ENCODE measurements around the gene ERC1. TPM values are rescaled to one million over a fixed set of nuclear protein-coding genes. Genes with fewer than 3 reads are reported as not detected.

ERC1 gene
- total RNA-seq, 2 donors from 2014 or later = 40.3 to 43.0 TPM

DNA sequence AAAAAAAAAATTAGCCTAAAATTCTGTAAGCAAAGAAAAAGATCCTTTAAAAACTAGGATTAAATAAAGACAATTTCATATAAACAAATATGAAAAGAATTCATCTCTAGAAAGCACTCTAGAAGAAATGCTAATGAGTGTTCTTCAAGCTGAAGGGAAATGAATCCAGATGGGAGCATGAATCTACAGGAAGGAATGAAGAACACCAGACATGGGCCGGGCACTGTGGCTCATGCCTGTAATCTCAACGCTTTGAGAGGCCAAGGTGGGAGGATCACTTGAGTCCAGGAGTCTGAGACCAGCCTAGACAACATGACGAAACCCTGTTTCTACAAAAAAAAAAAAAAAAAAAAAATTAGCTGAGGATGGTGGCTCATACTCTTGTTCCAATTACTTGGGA, 306.2 kb downstream of the ERC1 start:
- Histone ChIP-seq H3K4me3 (no peak overlapping the region), H3K4me1 (no peaks in the 10 kb centered on the region), H3K36me3 (peaks cover 17% of the 10 kb centered on the region), H3K27ac (no peak overlapping the region), H3K27me3 (no peaks in the 10 kb centered on the region), H3K9me3 (peaks cover 0 to 6% of the 10 kb centered on the region in 2 donors)
- TF ChIP-seq, protein P1, sequence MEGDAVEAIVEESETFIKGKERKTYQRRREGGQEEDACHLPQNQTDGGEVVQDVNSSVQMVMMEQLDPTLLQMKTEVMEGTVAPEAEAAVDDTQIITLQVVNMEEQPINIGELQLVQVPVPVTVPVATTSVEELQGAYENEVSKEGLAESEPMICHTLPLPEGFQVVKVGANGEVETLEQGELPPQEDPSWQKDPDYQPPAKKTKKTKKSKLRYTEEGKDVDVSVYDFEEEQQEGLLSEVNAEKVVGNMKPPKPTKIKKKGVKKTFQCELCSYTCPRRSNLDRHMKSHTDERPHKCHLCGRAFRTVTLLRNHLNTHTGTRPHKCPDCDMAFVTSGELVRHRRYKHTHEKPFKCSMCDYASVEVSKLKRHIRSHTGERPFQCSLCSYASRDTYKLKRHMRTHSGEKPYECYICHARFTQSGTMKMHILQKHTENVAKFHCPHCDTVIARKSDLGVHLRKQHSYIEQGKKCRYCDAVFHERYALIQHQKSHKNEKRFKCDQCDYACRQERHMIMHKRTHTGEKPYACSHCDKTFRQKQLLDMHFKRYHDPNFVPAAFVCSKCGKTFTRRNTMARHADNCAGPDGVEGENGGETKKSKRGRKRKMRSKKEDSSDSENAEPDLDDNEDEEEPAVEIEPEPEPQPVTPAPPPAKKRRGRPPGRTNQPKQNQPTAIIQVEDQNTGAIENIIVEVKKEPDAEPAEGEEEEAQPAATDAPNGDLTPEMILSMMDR (IDR thresholded peaks at IDR 0.05) = no peak
- DNase-seq (ENCODE audit: low spot score) = no peak

DNA sequence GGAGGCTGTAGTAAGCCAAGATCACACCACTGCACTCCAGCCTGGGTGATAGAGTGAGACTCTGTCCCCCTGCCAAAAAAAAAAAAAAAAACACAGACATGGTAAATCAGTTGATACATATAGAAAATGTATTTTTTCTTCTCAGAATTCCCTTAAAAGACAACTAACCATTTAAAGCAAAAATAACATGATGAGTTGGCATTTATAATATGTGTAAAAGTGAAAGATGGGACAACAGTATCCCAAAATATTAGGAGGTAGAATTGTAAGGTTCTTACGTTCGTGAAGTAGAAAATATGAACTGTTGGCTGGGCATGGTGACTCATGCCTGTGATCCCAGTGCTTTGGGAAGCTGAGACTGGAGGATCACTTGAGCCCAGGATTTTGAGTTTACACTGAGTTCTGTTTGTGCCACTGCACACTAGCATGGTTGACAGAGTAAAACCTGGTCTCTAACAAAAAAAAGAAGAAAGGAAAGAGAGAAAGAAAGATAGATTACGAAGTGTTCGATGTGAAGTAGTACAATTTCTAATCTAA, 306.7 kb downstream of the ERC1 start:
- TF ChIP-seq, protein P1 (IDR thresholded peaks at IDR 0.05) = no peak
- Histone ChIP-seq H3K9me3 (peaks cover 0 to 6% of the 10 kb centered on the region in 2 donors), H3K27ac (no peak overlapping the region), H3K27me3 (no peaks in the 10 kb centered on the region), H3K36me3 (peaks cover 17% of the 10 kb centered on the region), H3K4me1 (no peaks in the 10 kb centered on the region), H3K4me3 (no peak overlapping the region)
- no peak for DNase-seq (ENCODE audit: low spot score)

GRCh38 chr12:1300460-1300859, 309.4 kb downstream of the ERC1 start:
- peaks cover 10% of the 10 kb centered on the region for H3K36me3 ChIP-seq
- TF ChIP-seq, protein P1 (IDR thresholded peaks at IDR 0.05) = no peak
- no peak overlapping the region for H3K4me3 ChIP-seq

GRCh38 chr12:1302201-1302870, 311.3 kb downstream of the ERC1 start:
- TF ChIP-seq, protein P1 (IDR thresholded peaks at IDR 0.05) = no peak
- Histone ChIP-seq H3K4me1 (peaks cover 0 to 31% of the 10 kb centered on the region in 2 donors), H3K36me3 (peaks cover 8% of the 10 kb centered on the region), H3K27me3 (no peaks in the 10 kb centered on the region), H3K4me3 (no peak overlapping the region), H3K9me3 (peaks cover 0 to 6% of the 10 kb centered on the region in 2 donors), H3K27ac (no peak overlapping the region)
- DNase-seq (ENCODE audit: low spot score) = no peak

More at GRCh38 chr12:1300460-1300859, 309.4 kb downstream of the ERC1 start:
- H3K27ac ChIP-seq = no peak overlapping the region
- peaks cover 0 to 14% of the 10 kb centered on the region in 2 donors for H3K4me1 ChIP-seq
- no peak for DNase-seq (ENCODE audit: low spot score)
- no peaks in the 10 kb centered on the region for H3K27me3 ChIP-seq
- peaks cover 0 to 6% of the 10 kb centered on the region in 2 donors for H3K9me3 ChIP-seq

- peak overlapping the region; percentile 51 to 72 for H3K27ac ChIP-seq
- no peaks in the 10 kb centered on the region for H3K27me3 ChIP-seq
- peaks cover 0 to 4% of the 10 kb centered on the region in 2 donors for H3K9me3 ChIP-seq
- peaks cover 0 to 34% of the 10 kb centered on the region in 2 donors for H3K4me1 ChIP-seq
- TF ChIP-seq, protein P1 (IDR thresholded peaks at IDR 0.05) = no peak
- H3K4me3 ChIP-seq = no peak overlapping the region
- DNase-seq (ENCODE audit: low spot score) = no peak
- H3K36me3 ChIP-seq = peaks cover 8% of the 10 kb centered on the region
Measured at GRCh38 chr12:1305063-1305434, 314.0 kb downstream of the ERC1 start.

All from right atrium auricular region (tissue), 2 donors.